ENCODE measurements around the gene MTHFSD.

MTHFSD gene

DNA sequence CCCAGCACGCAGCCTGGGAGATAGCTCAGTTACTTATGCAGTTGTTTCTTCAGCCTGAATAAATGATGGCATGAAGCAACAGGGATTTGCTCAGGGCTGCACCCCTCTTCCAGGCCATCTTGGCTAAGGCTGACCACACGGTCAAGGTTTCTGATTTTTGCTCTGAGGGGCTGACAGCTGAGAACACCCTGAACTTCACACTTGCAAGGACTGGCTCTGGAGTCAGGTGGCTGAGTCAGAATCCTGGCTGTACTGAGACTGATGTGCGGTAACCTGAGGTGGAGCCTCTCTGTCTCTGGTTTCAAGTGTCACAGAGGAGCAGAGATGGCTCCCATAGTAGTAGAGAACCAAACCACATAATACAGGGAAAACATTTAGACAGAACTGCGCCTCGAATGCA lies 4.8 kb downstream of the MTHFSD start:
- no peak for DNase-seq (ENCODE audit: low read depth)

DNA sequence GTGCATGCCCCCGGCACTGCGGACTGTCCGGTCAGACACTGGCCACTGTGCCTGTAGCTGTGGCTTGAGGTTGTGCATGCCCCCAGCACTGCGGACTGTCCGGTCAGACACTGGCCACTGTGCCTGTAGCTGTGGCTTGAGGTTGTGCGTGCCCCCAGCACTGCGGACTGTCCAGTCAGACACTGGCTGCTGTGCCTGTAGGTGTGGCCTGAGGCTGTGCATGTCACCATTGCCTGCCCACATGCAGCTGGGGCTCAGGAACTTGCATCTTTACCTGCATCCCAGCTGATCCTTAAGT lies 5.2 kb downstream of the MTHFSD start:
- DNase-seq (ENCODE audit: low read depth), result no peak

DNA sequence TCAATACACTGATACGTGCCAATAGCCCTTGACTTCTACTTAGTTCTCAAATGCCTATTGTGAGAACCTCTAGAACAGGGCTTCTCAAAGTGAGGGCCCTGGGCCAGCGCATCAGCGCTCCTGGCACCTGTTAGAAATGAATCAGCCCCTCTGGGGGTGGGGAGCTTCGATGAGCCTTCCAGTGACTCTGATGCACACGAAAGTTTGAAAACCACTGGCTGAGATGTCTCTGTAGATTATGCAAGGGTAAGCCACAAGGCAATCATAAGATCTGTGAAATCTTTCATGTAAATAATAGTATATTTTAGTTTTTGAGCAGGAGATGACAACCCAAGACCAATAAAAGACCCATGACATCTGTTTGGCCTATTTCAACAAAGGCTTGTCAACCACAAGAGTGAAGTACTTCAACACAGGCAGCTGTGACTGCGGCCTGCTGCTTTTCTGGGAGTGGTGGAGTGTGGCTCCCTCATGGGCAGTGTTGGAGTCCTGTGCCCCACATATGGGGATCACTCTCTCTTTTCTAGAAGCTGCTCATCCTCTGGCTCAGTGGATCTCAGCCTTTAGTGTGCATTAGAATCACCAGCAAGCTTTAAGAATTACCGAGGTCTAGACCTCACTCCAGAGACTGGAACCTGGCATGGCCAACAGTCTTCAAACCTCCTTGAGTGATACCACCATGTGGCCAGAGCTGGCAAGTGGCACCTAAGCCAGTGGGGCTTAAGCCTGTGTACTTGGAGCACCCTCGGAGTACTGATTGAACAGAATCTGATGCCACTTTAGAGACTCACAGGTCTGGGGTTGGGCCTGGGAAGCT lies 5.8 kb downstream of the MTHFSD start:
- no peak for DNase-seq (ENCODE audit: low read depth)

DNA sequence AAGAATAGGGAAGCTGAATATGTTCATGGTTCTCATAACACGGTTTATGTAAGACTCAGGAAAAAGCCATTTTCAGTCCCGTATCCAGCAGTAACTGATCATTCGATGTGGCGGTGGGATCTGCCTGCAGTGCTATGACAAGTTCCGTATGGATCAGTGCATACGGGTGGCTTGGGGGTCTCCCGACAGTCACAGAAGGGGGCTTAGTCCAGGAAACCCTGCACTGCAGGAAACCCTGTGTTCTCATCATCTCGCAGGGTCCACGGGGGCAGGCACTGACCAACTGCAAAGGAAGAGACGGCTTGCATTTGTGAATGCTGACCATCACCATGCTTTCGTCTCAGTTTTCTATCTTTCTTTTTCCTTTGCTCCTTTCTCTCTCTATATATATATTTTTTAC lies 7.7 kb downstream of the MTHFSD start:
- DNase-seq (ENCODE audit: low read depth), result no peak

DNA sequence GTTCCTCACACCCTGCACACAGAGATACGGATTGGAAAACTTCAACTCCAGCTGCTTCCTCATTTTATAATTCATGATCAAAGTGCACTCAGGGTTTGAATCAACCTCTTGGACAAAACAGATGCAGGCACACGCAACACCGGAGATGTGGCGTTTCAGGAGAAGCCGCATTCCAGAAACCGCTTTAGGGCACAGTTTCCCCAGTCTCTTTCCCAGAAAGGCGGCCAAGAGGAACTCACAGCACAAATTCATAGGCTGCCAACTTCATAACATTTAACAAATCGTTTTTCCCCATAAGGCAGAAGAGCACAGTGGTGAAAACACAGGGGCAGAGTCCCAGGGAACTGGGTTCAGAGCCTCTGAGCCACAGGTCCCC lies 8.4 kb downstream of the MTHFSD start:
- DNase-seq (ENCODE audit: low read depth), result no peak

GRCh38 chr16:86545954-86546637 lies 8.9 kb downstream of the MTHFSD start:
- no peak for DNase-seq (ENCODE audit: low read depth)

DNA sequence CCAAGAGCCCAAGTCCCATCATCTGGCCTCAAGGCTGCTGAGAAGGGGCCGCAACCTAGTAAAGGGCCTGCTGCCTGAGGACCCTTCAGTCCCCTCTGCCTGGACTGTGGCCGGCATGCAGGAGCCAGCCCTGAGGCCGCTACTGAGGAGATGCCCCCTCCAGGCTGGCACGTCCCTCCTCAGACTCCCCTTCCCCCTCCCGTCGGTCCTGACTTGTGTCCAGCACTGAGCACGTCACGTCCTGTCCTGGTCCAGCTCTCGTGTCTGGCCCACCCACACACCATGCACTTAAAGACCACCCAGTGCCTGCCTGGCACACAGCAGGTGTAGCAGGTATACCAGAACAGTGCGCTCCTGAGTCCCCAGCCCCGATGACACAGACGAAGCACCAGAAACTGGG lies 9.6 kb downstream of the MTHFSD start:
- DNase-seq (ENCODE audit: low read depth), result no peak

DNA sequence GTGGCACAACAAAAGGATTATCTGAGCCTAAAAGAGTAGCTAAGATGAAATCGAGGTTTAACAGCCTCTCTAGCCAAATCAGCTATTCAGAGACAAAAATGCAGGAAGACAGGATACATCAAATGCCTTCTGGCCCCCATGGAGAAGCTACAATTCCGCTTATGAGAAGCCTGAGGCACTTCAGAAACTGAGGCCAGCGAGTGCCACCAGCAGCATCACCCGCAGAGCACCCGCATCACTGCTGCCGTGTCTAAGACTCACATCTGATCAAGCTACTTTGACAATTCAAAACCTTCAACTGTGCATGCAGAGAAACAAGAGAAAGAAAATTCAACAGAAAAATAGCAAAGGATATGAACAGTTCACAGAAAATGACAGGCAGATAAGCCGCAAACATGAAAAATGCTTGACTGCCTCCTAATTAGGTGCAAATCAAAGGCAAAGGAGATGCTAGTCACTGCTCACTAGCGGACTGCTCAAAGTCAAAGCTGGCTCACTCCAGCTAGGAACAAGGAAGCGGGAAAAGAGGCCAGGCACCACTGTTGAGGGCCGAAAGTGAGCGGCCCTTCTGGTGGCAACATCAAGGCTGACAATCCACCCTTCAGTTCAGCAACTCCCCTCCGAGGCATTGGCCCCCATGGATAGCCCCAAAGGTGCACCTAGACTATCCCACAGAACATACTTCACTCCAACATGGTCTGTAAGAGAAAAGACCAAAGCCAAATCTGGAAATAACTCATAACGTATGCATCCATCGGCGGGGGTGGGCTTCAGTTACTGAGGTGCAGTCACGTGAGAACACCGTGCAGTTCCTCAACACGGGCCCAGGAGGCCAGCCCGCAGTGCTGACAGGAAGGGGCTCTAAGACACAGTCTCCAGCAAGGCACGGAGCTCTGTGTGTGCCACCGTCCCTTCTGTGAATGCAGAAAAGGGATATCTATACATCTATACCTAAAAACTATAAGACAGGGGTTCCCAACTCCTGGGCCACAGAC lies 12.0 kb downstream of the MTHFSD start:
- no peak for DNase-seq (ENCODE audit: low read depth)

GRCh38 chr16:86541560-86541959 lies 13.5 kb downstream of the MTHFSD start:
- no peak for DNase-seq (ENCODE audit: low read depth)

- DNase-seq (ENCODE audit: low read depth), result no peak
These were observed 14.1 kb downstream of the MTHFSD start for GRCh38 chr16:86540894-86541293.

- no peak for DNase-seq (ENCODE audit: low read depth)
These were observed 16.7 kb downstream of the MTHFSD start for GRCh38 chr16:86538196-86538780.

- DNase-seq (ENCODE audit: low read depth), result no peak
These were observed 17.5 kb downstream of the MTHFSD start for GRCh38 chr16:86537486-86537885.

- no peak for DNase-seq (ENCODE audit: low read depth)
These were observed 18.4 kb downstream of the MTHFSD start for GRCh38 chr16:86536621-86537020.

- DNase-seq (ENCODE audit: low read depth), result no peak
These were observed 20.0 kb downstream of the MTHFSD start for GRCh38 chr16:86534779-86535615.

GRCh38 chr16:86533767-86534351 lies 21.2 kb downstream of the MTHFSD start:
- no peak for DNase-seq (ENCODE audit: low read depth)

DNA sequence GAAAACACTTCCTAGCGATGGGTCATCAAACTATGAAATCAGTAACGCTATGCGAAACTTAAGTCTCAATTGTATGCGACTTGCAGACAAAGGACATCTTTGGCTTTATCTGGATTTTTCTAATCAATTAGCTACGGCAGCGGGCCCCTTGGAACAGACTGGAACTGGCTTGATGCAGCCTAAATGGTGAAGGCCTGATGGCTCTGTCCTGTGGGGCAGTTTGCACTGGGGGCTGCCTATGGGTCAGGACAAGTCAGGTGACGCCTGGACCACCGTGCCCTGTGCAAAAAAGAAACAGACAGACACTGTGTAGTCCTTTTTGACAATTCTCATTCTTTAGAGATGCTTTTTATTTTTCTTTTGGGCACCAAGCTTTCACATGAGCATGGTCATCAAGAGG lies 22.0 kb downstream of the MTHFSD start:
- no peak for DNase-seq (ENCODE audit: low read depth)

- no peak for DNase-seq (ENCODE audit: low read depth)
These were observed 22.6 kb downstream of the MTHFSD start for GRCh38 chr16:86532526-86532815.

- DNase-seq (ENCODE audit: low read depth), result no peak
These were observed 23.2 kb downstream of the MTHFSD start for GRCh38 chr16:86531641-86532525.

GRCh38 chr16:86531191-86531545 lies 23.9 kb downstream of the MTHFSD start:
- no peak for DNase-seq (ENCODE audit: low read depth)

Measured in CMK (cell line).